Measurements from ENCODE around the gene MUC3A.

- TF ChIP-seq, protein P1, sequence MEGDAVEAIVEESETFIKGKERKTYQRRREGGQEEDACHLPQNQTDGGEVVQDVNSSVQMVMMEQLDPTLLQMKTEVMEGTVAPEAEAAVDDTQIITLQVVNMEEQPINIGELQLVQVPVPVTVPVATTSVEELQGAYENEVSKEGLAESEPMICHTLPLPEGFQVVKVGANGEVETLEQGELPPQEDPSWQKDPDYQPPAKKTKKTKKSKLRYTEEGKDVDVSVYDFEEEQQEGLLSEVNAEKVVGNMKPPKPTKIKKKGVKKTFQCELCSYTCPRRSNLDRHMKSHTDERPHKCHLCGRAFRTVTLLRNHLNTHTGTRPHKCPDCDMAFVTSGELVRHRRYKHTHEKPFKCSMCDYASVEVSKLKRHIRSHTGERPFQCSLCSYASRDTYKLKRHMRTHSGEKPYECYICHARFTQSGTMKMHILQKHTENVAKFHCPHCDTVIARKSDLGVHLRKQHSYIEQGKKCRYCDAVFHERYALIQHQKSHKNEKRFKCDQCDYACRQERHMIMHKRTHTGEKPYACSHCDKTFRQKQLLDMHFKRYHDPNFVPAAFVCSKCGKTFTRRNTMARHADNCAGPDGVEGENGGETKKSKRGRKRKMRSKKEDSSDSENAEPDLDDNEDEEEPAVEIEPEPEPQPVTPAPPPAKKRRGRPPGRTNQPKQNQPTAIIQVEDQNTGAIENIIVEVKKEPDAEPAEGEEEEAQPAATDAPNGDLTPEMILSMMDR (IDR thresholded peaks at IDR 0.05; ENCODE audit: low read depth, low read length) = no peak
- no peak for TF ChIP-seq EZH2phosphoT487 (IDR thresholded peaks at IDR 0.05; ENCODE audit: low read depth)
Observed at GRCh38 chr7:100962537-100962936, 13.2 kb downstream of the MUC3A start.
